GM19099 (cell line): Measurements from ENCODE around the gene KCNAB1.

Experiments used
- POLR2A ChIP-seq: IDR thresholded peaks from 3 replicates; pipeline ENCODE4 v1.6.1; 2011; ENCODE audit warnings: low read depth; ENCODE audit not compliant: insufficient read length; ENCODE audit errors: extremely low read depth

Gene KCNAB1

DNA sequence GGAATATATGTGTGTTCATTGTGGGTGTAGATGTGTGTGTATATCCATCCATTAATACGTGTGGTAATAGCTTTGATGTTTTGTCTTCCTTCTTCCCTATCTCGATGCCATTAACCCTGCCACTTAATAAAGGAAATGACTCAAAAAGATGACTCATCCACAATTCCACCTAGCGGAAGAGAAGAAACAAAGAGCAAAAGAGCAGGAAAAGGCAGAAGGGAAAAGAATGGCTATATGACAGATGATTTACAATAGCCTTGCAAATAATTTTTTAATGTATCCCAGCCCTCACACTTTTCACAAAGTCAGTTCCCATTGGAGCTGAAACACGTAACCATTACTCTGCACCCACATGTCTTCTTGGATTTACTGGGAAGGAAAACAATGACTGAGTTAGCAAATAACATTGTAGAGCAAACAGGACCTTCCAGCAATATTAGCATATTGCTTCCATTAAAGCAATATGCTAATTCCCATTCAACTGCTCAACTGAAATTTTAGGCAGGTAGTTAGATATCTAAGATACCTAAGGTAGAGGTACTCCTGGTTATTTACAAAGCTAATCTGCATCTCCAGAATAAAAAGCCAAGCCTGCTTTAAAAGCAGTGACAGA, 197.2 kb downstream of the KCNAB1 start:
- no peak for TF ChIP-seq POLR2A

DNA sequence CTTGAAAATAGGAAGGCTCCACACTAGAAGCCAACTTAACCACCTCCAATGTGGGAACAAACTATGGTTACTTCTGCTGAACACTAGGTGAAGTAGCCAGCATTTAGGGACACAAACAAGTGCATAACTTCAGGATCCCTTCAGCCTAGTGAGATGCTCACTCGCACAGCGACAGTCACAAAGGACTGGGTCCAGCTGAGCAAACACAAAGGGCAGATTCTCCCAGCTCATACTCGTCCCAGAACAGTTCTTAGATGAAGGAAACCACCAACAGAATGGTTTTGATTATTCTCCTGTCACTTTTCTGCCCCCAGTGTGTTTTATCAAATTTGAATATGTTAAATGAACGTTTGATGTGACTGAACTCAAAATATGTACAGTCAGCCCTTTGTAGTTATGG, 201.6 kb downstream of the KCNAB1 start:
- TF ChIP-seq POLR2A: no peak

DNA sequence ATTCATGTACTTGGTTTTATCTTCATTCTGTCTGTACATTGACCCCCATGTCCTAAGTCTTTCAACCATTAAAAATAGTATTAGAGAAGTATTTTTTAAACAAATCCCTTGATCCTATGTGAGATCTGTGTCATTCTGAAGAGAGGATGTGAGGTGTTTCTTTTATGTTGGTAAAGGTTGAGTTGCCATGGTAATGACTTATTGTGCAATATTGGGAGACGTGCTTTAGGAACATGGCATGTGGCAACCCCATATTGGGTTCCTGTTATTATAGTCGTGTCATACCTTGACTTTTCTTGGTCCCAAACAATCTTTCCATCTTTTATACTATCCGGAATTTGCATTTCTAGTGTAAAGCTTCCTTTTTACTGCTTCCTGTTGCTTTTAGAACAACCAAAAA, 203.1 kb downstream of the KCNAB1 start:
- no peak for TF ChIP-seq POLR2A

DNA sequence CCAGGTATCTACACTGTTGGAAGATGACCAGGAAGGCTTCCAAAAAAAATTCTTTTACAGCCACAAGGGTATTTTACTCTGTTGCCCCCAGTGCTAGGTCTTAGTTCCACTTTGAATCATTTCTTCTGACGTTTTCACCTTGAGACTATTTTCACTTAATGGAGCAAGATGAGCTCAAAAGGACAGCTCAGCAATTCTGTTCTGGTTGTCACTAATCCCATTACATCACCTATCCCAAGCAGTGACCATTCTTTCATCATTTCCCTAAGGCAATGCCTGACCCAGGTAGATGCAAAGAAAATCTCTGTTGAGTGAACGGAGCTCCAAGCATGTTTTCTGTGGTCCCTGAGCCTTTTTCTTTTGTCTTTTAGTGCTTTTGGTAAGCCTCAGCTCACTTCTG, 210.0 kb downstream of the KCNAB1 start:
- TF ChIP-seq POLR2A: no peak

DNA sequence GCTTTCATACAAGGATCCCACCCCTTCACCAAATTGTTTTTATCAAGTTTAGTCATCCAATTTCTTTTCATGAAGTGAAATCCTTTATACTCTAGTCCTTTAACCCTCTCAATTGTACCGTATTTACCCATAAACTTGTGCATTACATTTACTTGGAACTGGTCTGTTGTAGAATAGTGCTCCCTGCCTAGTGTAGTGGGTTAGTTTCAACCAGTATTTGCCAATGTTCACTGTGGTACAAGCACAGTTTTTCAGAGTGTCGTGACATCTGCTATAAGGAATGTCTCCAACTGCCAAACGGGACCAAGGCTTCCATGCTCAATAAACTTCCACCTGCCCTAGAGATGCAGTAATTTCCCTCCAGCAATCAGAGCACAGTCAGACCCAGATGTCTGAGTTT, 211.9 kb downstream of the KCNAB1 start:
- no peak for TF ChIP-seq POLR2A

DNA sequence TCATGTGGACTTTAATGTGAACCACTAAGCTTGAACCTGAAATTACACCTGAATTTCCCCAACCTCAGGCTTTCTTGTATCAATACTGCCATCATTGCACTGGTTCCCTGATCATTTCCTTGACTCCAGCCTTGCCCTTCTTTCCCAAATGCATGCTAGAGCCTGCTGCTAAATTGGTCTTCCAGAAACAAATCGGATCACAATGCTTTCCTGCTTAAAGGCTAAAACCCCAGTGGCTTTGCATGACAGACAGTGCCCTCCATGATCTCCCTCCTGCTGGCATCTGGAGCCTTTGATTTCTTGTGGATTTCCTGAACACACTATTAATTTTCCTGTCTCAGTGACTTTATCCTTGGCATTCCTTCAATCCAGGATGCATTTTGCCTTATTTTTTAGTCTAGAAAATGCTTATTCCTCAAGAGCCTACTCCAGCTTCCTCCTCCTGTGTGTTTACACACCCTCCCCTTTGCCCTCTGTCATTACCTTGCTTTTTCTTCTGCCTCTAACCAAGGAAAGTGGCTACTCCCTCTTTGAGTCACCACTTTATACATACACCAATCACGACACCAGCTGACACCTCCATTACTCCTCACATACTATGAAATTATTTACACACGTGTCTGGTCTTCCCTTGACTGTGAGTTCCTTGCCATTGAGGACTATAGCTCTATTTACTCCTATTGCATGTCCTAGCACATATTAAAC, 214.6 kb downstream of the KCNAB1 start:
- TF ChIP-seq POLR2A: no peak

DNA sequence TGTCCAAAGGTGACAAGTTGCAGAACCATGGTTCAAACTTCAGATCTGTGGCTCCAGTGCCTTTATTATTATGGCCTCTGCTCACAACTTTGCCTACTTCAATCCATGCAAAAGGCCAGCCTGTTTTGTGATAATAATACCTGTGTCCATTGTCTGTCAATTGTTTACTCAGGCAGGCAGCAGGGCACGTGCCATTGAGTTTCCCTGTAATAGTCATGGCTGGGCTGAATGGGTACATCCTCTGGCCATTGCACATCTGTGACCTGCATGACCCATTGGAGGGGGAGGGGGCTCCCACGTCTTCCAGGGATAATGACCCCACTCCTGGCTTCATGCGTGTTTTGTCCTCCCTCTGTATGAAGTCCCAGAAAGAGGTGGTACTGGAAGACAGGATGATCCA, 219.1 kb downstream of the KCNAB1 start:
- no peak for TF ChIP-seq POLR2A

DNA sequence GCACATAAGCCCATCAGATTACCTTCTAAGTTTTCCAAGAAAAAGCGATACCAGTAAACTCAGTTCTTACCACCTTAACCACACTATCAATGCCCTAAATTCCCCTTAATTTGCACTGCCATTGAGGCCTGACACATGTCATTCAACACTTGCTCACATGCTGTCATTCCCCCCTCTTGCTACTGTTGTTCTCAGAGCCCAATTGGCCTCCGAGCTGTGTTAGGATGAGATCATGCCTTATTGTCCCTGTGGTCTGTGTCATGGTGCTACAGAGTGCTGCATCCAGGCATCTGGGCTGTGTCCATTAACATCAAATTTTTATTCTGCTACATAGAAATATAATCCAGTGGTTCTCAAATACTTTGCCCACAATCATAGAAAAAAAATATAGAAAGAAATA, 221.0 kb downstream of the KCNAB1 start:
- no peak for TF ChIP-seq POLR2A

DNA sequence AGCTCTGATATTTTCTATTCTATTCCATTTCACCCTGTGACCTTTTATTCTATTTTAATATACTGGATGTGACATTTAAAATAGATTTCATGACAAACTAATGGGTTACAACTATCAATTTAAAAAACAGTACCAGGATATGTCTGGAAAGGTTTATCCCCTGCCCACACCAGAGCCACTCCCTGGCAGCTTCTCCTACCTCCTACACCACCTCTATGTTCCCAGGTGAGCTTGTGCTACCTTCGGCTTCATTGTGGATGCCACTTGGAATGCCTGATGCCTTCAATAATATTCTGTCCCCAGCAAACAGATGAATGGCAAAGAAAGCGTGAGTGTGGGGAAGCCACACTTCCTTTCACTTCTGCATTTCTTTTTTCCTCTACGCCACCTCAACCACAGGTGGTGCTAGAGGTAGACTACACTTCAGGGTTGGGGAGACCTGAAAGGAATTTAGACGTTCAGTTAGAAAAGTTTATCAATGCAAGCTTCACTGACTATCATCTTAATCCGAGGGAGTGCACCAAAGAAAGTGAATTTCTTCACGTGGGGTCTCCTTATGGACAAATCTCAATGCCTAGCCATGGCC, 221.5 kb downstream of the KCNAB1 start:
- no peak for TF ChIP-seq POLR2A

DNA sequence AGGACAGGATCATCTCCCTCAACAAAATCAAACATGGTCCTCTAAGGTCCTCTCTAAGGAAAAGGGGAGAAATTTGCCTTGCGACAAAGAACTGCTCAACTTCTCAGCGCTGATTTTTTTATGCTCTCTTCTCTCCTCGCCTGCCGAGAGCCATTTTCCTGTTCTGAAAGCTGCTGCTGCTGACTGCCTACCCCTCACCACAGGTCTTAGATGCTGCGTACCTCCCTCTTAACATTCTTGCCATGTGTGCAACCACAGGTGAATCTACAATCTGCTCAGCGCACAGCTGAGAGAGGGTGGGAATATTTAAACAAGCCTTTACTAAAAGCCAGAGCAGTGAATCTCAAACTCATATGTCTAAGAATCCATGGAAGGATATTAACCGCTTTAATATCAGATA, 223.8 kb downstream of the KCNAB1 start:
- TF ChIP-seq POLR2A: no peak

DNA sequence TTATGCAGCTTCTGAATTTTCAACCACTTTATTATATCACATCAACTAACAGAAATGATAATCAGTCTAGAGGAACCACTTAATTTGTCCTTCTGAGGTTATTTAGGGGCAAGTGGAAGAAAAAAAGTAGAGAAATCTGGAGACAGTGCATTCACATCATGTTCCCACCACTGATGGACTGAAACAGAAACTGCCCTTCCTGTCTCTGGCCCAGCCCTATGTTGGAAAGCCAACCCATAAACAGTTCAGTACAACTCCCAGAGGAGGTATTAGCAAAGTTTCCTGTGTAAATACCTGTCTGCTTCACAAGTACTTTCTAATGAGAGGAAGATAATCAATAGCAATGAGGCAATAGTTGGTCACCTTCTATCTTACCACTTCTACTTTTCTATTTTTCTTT, 228.7 kb downstream of the KCNAB1 start:
- TF ChIP-seq POLR2A: no peak

DNA sequence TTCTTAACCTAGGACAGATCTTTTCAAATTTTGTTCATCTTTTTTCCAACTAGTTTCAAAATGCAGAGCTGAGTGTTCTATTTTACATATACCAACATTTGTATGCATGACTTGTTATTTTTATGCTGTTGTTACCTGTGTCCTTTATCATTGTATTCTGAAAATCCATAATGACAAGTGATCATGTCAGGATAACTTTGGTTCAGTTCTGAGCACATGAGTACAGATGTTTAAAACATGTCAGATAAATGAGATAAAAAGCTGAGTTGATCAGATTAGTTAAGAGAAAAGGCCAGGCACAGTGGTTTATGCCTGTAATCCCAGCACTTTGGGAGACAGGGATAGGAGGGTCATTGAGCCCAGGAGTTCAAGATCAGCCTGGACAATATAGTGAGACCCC, 229.6 kb downstream of the KCNAB1 start:
- TF ChIP-seq POLR2A: no peak

DNA sequence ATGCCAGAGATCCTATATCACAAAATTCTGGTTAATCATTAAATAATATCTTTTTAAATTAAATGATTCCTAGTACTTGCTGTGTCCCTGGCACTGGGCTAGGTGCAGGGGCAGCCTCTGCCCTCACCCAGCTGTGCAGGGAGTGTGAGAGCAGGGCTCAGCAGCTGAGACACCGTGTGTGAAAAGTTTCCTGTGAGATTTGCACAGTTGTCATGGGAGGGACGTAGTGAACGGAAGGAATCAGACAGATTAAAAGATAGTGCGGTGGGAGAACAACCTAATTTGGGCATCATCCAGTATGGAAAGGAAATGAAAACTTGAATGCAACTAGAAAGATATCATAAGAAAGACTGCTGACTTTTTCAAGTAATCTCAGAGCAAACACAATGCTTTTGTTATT, 230.4 kb downstream of the KCNAB1 start:
- TF ChIP-seq POLR2A: no peak

DNA sequence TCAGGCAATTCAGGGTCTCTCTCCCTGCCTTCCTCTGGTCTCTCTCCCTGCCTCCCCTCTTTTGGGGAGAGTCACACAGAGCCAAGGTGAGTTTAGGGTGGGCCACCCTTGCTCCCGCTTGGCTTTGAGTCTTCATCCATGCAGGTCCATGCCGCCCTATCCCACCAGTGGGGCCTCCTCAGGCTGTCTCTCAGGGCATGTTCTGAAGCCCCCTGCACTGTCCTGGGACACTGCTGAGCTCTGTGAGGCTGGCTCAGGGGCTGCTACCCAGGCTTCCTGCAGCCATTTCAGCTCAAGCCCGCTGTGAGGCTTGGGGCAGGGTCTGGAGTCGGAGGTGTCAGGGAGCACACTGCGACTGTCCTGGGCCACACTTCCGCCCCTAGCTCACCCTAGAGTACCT, 231.4 kb downstream of the KCNAB1 start:
- TF ChIP-seq POLR2A: no peak

DNA sequence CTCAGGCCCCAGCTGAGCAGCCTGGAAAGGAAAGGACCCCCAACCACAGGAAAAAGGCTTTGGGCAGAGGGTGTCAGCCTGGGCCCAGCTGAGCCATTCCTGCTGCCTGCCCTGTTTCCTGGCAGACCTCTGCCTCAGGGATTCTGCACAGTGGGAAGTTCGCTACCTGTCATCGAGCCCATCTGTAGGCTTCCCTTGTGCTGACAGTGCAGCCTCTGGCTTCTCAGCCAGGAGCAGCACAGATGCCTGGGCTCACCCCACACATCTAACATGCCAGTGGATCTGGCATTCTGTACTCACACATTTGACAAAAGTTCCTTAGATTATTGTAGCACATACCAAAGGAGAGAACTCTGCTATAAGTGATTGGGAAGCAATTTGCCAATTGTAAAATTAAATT, 232.3 kb downstream of the KCNAB1 start:
- TF ChIP-seq POLR2A: no peak

DNA sequence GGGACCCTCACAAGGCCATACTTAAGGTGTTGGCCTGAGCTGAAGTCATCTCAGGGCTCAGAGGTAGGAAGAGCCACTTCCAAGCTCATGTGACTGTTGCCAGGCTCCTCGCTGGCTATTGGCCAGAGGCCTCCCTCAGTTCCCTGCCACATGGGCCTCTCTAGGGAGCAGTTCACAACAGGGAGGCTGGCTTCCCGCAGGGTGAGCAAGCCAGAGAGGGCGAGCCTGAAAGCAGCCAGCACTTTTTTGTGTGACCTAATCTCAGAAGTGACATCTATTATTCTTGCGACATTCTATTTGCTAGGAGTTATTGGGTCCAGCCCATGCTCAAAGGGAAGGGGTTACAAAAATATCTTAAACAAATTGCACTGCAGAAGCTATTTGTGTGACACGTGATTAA, 233.2 kb downstream of the KCNAB1 start:
- TF ChIP-seq POLR2A: no peak

DNA sequence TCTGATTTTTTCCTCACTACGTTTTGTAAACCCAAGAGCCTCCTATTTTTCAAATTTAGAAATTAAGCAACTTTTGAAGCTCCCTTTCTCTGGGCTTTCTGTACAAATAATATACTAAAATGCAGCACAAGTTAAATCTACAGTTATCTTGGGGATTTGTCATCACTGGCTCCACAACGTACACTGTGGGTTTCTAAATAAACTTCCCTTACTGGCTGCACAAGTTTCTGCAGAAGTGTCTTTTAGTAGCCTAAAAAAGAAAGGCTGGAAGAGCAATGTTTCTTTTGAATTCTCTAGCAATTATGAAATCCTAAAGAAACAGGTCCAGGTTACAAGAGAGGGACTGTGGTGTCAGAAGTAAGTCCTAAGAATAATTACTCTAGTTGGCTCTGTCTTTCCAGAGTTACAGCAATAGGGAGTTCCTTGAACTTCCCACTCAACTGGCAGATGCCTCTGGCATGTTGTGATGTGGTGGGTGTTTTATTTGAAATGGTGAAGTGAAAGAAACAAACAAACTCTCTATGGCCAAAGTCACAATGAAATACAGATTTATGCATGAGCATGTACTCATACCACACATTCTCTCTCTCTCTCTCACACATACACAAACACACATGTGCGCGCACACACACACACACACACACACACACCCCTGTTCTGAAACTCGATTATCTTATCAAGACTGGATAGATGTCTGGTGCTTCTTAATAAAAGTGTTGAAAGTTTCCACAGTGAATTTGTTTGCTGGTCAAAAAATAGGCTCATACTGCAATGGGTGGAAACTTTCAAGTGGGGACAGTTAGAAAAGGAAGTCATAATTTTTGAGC, 236.4 kb downstream of the KCNAB1 start:
- TF ChIP-seq POLR2A: no peak

DNA sequence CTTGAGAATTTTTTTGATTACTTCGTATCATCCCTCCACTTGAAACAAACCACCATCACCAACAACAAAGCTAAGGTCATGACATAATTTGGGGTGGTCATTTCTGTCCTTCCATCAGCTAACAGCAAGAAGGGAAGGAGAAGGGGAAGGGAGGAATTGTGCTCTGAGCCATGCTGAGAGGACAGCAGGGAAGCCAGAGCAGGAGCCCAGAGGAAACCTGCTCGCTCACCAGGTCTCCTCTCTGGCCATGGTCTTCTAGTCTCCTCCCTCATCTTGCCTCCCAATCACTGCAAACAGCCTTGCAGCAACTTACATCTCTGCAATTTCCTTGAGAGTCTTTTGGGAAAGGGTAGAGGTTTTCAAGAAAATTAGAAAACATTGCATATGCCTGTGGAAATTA, 237.9 kb downstream of the KCNAB1 start:
- no peak for TF ChIP-seq POLR2A
